Motor neuron (in vitro differentiated cells): ENCODE measurements around the gene ZBTB3. TPM values are rescaled to one million over a fixed set of nuclear protein-coding genes. Genes with fewer than 3 reads are reported as not detected.
"Not testable (repeated sequence)": the region's sequence is repeated elsewhere in the genome, so short reads cannot be mapped to it uniquely, and the experiment has no call there.

Source experiments
- ATAC-seq, 8 experiments: fragments of 200-7000 bp; cut with Tn5 transposase; replicated peaks in 6 of 8; 2 replicates each; pipeline ENCODE4 v1.8.0; 2021; ENCODE audit warnings: mild to moderate bottlenecking in 8 of 8, moderate library complexity in 8 of 8
- H3K27ac ChIP-seq, 2 donors: fragments of 250-450 bp; sonication (Bioruptor Pico); 2 replicates each; pipeline ENCODE4 v1.9.0; 2021; ENCODE audit warnings: antibody characterized with exemption in 2 of 2, mild to moderate bottlenecking in 2 of 2, moderate library complexity in 1 of 2
- H3K4me1 ChIP-seq, 2 donors: fragments of 250-450 bp; sonication (Bioruptor Pico); replicated peaks in 1 of 2; 2 replicates each; pipeline ENCODE4 v1.6.1; 2021; ENCODE audit warnings: antibody characterized with exemption in 2 of 2, mild to moderate bottlenecking in 2 of 2, moderate library complexity in 1 of 2
- H3K4me3 ChIP-seq, 5 donors: fragments of 250-450 bp; sonication (Bioruptor Pico); 2 replicates each; pipeline ENCODE4 v1.9.0; 2021; ENCODE audit warnings: antibody characterized with exemption in 5 of 5, mild to moderate bottlenecking in 5 of 5, moderate library complexity in 4 of 5
- WGBS, 10 experiments: fragments of 450-650 bp; shearing (Covaris generic); methylation state at CpG; one replicate each; pipeline ENCODE4 v1.0.0; 2022; 5-methylcytosine and 5-hydroxymethylcytosine counted together
- in situ Hi-C, 9 experiments: fragments of 400-800 bp; cut with MboI; loops; one replicate each; pipeline ENCODE4 v1.15.0; 2021; ENCODE audit warnings: low sequenced_read_pairs in 9 of 9, low pct_unique_long_range_greater_than_20kb in 2 of 9; ENCODE audit not compliant: unreplicated experiment in 9 of 9
- total RNA-seq, 8 experiments: library from RNA; unstranded; fragments of 300-600 nt; gene quantifications; 2 replicates each; pipeline versions ENCODE4 v1.2.3 to v1.2.4, GENCODE V29; 2022

ZBTB3 gene
- total RNA-seq, 8 experiments from 2014 or later: 7.4 to 12.8 (median 9.5) TPM

DNA sequence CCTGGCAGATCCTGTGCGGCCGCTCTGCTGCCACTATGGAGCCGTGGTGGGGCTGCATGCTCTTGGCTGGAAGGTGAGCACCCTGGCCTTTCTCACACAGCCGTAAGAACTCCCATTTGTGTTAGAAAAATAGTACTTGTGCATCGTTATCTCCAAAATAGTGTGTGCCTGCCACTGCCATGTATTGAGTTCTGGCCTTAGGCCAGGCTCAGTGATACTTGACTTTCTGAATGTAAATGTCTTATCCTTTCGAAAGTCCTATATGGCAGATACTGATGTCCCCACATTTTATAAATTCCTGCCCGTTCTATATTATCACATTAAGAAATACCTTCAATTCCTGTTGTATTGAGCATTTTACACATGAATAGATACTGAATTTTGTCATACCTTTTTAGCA, 28.8 kb upstream of the ZBTB3 start:
- peaks cover 6 to 9% of the 10 kb centered on the region in 2 donors for H3K4me1 ChIP-seq
- in situ Hi-C loops: no loop called here
- no peak overlapping the region for H3K4me3 ChIP-seq
- 86 to 100% (median 94%) methylated on average over 2 to 6 of the region's 7 CpGs; no CpG with 5 or more reads in 4 of the 10 experiments for WGBS, 10 experiments
- ATAC-seq: no peak
- no peak overlapping the region for H3K27ac ChIP-seq

GRCh38 chr11:62778441-62778840, 24.5 kb upstream of the ZBTB3 start:
- Histone ChIP-seq H3K27ac (no peak overlapping the region), H3K4me1 (no peaks in the 10 kb centered on the region), H3K4me3 (no peak overlapping the region)
- in situ Hi-C loops: no loop called here
- ATAC-seq: peak in 2 of 8 experiments; percentile 24 to 25
- 60 to 100% (median 100%) methylated on average over 1 of the region's 3 CpGs; no CpG with 5 or more reads in 7 of the 10 experiments for WGBS, 10 experiments

GRCh38 chr11:62777389-62777788, 23.4 kb upstream of the ZBTB3 start:
- Histone ChIP-seq H3K27ac (no peak overlapping the region), H3K4me1 (no peaks in the 10 kb centered on the region), H3K4me3 (no peak overlapping the region)
- in situ Hi-C loops: no loop called here
- ATAC-seq: no peak
- WGBS, 10 experiments: 75 to 100% (median 95%) methylated on average over 1 to 2 of the region's 2 CpGs; no CpG with 5 or more reads in 4 of the 10 experiments

DNA sequence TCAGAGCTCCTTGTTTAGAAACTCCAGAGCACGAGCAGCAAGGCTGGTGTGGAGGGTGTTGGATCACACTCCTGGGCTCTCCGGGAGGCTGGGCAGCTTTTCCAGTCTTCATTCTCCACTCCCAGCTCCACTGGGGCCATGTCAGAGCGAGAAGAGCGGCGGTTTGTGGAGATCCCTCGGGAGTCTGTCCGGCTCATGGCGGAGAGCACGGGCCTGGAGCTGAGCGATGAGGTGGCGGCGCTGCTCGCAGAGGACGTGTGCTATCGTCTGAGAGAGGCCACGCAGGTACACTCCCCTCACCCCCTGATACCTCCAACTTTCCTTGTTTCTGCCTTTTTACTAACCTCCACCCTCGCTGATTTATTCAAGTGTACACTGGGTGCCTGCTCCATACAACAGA, 21.7 kb upstream of the ZBTB3 start:
- ATAC-seq: no peak
- WGBS, 10 experiments: 87 to 100% (median 95%) methylated on average over 2 to 13 of the region's 17 CpGs; no CpG with 5 or more reads in 5 of the 10 experiments

GRCh38 chr11:62774407-62774806, 20.4 kb upstream of the ZBTB3 start:
- in situ Hi-C loops: no loop called here
- ATAC-seq: no peak
- Histone ChIP-seq H3K4me1 (peaks cover 9 to 14% of the 10 kb centered on the region in 2 donors), H3K27ac (no peak overlapping the region), H3K4me3 (no peak overlapping the region)
- 83 to 100% (median 90%) methylated on average over 1 to 3 of the region's 6 CpGs; no CpG with 5 or more reads in 3 of the 10 experiments for WGBS, 10 experiments

More for the DNA sequence above, 21.7 kb upstream of the ZBTB3 start:
- Histone ChIP-seq H3K4me1 (peaks cover 0 to 2% of the 10 kb centered on the region in 2 donors), H3K4me3 (no peak overlapping the region), H3K27ac (no peak overlapping the region)
- in situ Hi-C loops: no loop called here

- 0 to 14% (median 7%) methylated on average over 1 to 12 of the region's 60 CpGs; no CpG with 5 or more reads in 3 of the 10 experiments for WGBS, 10 experiments
- H3K4me1 ChIP-seq: peaks cover 15 to 19% of the 10 kb centered on the region in 2 donors
- ATAC-seq: peak; percentile 88 to 98 (median 92)
- in situ Hi-C loops: no loop called here
- H3K4me3 ChIP-seq: peak within 1 kb of the TSS; percentile 55 to 89 (median 67)
- H3K27ac ChIP-seq: peak within 1 kb of the TSS; percentile 54 to 87
Observed at GRCh38 chr11:62771144-62772021, 17.4 kb upstream of the ZBTB3 start, which contains the start of gene TAF6L. Gene TAF6L, plus strand, starts transcription at chr11:62771396. Its CDS starts 4,388 bp downstream, at chr11:62775784.

GRCh38 chr11:62770778-62771143, 16.8 kb upstream of the ZBTB3 start:
- peaks cover 15 to 19% of the 10 kb centered on the region in 2 donors for H3K4me1 ChIP-seq
- ATAC-seq: peak in 6 of 8 experiments; percentile 0 to 15 (median 4)
- peak overlapping the region; percentile 55 to 89 (median 67) for H3K4me3 ChIP-seq
- in situ Hi-C loops: no loop called here
- peak overlapping the region; percentile 2 to 87 for H3K27ac ChIP-seq
- 0 to 16% (median 4%) methylated on average over 2 to 18 of the region's 18 CpGs; no CpG with 5 or more reads in 1 of the 10 experiments for WGBS, 10 experiments

DNA sequence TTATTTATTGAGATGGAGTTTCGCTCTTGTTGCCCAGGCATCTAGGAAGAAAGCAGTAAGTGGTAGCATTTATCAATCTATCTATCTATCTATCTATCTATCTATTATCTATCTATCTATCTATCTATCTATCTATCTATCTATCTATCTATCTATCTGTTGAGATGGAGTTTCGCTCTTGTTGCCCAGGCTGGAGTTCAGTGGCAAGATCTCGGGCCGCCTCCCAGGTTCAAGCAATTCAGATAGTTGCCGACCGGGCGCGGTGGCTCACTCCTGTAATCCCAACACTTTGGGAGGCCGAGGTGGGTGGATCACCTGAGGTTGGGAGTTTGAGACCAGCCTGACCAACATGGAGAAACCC, 6.9 kb upstream of the ZBTB3 start:
- H3K4me3 ChIP-seq: peak overlapping the region; percentile 58 to 72 (median 62)
- ATAC-seq, H3K4me1 ChIP-seq, in situ Hi-C loops: not testable (repeated sequence)
- H3K27ac ChIP-seq: peak overlapping the region; percentile 67 to 73
- 11 to 100% (median 64%) methylated on average over 1 to 7 of the region's 9 CpGs; no CpG with 5 or more reads in 2 of the 10 experiments for WGBS, 10 experiments

- H3K27ac ChIP-seq: no peak overlapping the region
- WGBS, 10 experiments: 30 to 73% (median 44%) methylated on average over 2 to 7 of the region's 9 CpGs
- no peak for ATAC-seq
- peaks cover 11 to 19% of the 10 kb centered on the region in 2 donors for H3K4me1 ChIP-seq
- in situ Hi-C loops: no loop called here
- H3K4me3 ChIP-seq: no peak overlapping the region
Observed at GRCh38 chr11:62757846-62758788, 4.2 kb upstream of the ZBTB3 start.

- Histone ChIP-seq H3K4me1 (peaks cover 5 to 10% of the 10 kb centered on the region in 2 donors), H3K4me3 (no peak overlapping the region), H3K27ac (peak overlapping the region in 1 of 2 donors; percentile 98)
- in situ Hi-C loops: no loop called here
- 0 to 93% (median 81%) methylated on average over 1 to 7 of the region's 10 CpGs; no CpG with 5 or more reads in 1 of the 10 experiments for WGBS, 10 experiments
- ATAC-seq: no peak
Observed at GRCh38 chr11:62755086-62755615, 1.2 kb upstream of the ZBTB3 start.

DNA sequence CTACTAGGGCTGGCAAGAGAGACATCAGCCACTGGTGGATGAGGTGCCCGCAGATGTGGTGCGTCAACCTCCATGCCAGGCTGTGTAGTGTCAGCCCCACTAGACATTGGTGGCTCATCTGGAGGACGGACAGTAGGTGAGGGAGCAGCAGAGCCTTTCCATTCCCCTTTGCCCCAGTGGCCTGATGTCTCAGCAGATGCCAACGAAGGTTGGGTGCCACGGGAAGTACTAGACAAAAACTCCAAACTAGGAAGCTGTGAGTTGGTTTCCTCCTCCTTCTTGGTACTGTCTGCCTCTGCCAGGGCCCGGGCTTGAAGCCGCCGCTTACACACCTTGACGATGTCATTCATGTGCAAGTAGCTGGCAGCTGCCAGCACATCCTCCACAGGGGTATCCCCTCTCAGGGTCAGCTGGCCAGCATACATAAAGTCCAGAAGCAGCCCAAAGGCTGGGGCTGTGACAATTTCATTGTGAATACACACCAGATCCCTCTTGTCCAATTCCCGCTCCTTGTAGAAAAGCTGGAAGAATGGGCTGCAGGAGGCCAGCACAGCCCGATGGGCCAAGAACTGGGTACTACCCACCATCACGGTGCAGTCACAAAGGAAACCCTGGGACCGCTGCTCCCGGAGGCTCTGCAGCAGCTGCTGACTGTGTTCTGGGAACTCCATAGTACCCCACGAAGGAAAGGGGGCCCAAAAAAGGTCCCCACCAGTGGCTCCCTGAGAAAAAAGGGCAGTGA, 795 bp downstream of the ZBTB3 start:
- peak overlapping the region; percentile 88 to 98 (median 97) for H3K4me3 ChIP-seq
- in situ Hi-C loops: no loop called here
- peak overlapping the region in 1 of 2 donors; percentile 98 for H3K27ac ChIP-seq
- ATAC-seq: no peak
- H3K4me1 ChIP-seq: peaks cover 5 to 10% of the 10 kb centered on the region in 2 donors
- WGBS, 10 experiments: 30 to 100% (median 73%) methylated on average over 2 to 6 of the region's 15 CpGs; no CpG with 5 or more reads in 4 of the 10 experiments
